C4-2B (cell line): ENCODE measurements around the gene REV3L.

Experiments
- H3K27ac ChIP-seq: fragments of 450-650 bp; 2 replicates; pipeline ENCODE4 v1.5.1; 2017
- CTCF ChIP-seq: fragments of 450-650 bp; conservative IDR thresholded peaks from 2 replicates; pipeline ENCODE4 v1.5.1; 2017; ENCODE audit warnings: mild to moderate bottlenecking
- ZFX ChIP-seq: fragments of 450-650 bp; IDR thresholded peaks from 2 replicates; pipeline ENCODE4 v1.6.1; 2017

Gene REV3L

DNA sequence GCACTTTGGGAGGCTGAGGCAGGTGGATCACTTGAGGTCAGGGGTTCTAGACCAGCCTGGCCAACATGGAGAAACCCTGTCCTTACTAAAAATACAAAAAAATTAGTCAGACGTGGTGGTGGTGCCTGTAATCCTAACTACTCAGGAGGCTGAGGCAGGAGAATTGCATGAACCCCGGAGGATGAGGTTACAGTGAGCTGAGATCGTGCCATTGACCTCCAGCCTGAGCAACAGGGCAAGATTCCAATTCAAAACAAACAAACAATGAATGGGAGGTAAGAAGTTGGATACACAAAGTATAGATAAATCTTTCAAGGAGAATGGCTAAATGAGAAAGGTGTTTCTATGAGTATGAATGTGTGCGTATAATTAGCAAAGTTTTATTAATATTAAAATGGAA, 75.3 kb downstream of the REV3L start:
- no peak overlapping the region for H3K27ac ChIP-seq
- no peak for TF ChIP-seq ZFX
- TF ChIP-seq CTCF: no peak

DNA sequence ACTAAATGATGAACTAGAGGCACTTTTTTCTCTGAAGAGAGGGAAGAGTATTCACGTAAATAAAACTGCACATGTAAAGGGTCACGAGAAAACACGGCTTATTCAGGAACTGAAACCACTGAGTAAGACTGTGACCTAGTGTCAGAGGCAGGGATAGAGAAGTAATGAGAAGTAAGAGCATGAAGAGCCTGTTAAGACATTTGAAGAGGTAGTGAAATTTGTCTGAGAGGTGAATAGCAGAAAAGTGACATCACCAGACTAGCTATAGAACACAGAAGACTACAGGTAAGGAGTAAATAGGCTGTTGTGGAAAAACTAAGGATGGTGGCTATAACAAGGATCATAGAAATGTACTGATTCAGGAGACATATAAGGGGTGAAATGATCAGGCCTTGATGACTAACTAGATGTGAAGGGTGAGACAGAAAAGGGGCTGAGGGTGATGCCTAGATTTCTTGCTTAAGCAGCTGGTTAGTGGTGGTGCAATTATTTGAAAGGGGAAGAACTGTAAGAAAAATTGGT, 76.8 kb downstream of the REV3L start:
- no peak for TF ChIP-seq ZFX
- TF ChIP-seq CTCF: no peak
- H3K27ac ChIP-seq: no peak overlapping the region

DNA sequence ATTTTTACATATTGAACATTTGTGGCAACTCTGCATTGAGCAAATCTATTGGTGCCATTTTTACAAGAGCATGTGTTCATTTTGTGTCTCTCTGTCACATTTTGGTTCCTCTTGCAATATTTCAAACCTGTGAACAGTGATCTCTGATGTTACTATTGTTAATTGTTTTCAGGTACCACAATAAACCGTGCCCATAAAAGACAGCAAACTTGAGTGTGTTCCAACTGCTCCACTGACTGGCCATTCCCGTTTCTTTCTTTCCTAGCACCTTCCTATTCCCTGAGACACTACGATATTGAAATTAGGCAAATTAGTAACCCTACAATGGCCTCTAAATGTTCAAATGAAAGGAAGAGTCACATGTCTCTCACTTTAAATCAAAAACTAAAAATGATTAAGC, 79.6 kb downstream of the REV3L start:
- TF ChIP-seq ZFX (no peak), CTCF (no peak)
- H3K27ac ChIP-seq: no peak overlapping the region

DNA sequence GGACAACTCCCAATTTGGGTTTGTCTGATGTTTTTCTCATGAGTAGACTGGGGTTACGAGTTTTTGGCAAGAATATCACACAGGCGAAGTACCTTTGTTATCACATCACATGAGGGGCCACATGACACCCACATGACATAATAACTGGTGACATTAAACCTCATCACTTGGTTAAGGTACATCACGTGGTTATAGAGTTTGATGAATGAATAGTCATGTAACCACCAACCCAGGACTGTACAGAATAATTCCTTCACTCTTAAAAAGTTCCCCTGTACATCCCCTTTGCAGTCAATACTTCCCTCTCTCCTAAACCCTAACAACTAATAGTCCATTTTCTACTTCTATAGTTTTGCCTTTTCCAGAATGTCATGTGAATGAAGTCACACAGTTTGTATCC, 83.4 kb downstream of the REV3L start:
- TF ChIP-seq ZFX (no peak), CTCF (no peak)
- no peak overlapping the region for H3K27ac ChIP-seq

DNA sequence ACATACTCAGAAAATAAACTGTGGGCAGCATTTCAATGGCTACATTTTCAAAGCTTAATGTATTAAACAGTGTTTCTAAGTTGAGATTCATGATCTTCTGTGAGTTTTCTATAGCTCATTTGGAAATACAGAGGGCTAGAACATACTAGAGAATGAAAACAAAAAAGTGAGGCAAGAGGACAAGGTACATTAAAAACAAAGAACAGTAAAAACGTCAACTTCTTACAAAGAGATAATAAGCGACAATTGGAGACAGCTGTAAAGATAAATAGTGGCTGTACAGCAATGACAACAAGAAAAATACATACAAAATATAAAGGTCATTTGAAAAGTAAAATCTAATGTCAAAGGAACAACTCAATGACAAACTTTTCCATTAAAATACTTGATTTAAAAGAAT, 94.3 kb downstream of the REV3L start:
- H3K27ac ChIP-seq: no peak overlapping the region
- TF ChIP-seq ZFX (no peak), CTCF (no peak)

DNA sequence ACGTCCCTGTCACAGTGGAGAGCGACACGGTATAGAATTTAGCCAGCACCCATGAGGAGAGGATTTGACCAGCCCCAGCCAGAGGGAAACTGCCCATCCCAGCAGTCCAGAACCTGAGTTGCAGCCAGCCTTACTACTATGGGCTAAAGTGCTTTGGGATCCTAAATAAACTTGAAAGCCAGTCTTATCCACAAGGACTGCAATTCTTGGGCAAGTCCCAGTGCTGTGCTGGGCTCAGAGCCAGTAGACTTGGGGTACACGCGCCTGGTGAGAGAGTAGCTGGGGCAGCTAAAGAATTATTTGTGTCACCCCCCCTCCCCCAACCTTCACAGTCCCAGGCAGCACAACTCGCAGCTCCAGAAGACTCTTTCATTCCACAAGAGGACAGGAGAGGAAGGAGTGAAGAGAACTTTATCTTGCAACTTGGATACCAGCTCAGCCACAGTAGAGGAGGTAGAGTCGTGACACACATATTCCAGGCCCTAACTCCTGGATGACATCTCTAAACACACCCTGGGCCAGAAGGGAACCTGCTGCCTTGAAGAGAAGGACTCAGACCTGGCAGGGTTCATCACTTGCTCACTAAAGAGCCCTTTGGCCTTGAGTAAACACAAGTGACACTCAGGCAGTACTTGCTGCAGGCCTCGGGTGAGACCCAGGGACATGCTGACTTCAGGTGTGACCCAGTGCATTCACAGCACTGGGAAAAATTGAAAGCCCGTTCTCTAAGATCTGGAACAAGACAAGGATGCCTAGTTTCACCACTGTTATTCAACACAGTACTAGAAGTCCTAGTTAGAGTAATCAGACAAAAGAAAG, 100.3 kb downstream of the REV3L start:
- H3K27ac ChIP-seq: no peak overlapping the region
- TF ChIP-seq ZFX: no peak
- TF ChIP-seq CTCF: no peak

DNA sequence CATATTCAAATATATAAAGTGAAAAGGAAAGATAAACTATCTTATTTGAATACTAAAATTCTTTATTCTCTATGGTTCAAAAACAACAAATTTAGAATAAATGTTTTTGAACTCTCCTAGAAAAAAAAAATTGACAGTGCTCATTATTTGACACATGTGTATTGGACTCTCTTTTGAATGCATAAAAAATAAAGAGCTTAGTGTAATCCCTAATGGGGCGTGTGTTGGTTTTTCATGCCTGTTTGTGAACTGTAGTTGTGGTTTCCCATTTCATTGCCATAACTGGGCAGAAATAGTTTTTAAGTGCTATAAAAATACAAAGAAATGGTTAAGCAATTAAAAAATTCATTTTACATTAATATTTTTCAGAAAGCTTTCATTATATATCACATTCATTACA, 101.3 kb downstream of the REV3L start:
- TF ChIP-seq ZFX (no peak), CTCF (no peak)
- no peak overlapping the region for H3K27ac ChIP-seq
